Trophoblast cell (in vitro differentiated cells and primary cell): Measurements from ENCODE around the gene ADARB2.

Experiments used
- DNase-seq, 2 donors: peaks; one replicate each; pipeline ENCODE4 v3.0.0-alpha.2; 2016
- H2AFZ ChIP-seq: 2 replicates; pipeline ENCODE4 v1.6.1; 2013; ENCODE audit warnings: low read length, moderate library complexity, mild to moderate bottlenecking; ENCODE audit not compliant: insufficient read depth, poor library complexity
- H2AK5ac ChIP-seq: 2 replicates; pipeline ENCODE4 v1.6.1; 2013; ENCODE audit warnings: mild to moderate bottlenecking, low read length
- H2BK120ac ChIP-seq: 2 replicates; pipeline ENCODE4 v1.6.1; 2013; ENCODE audit warnings: low read length, mild to moderate bottlenecking, moderate library complexity; ENCODE audit not compliant: insufficient read depth, poor library complexity
- H2BK12ac ChIP-seq: 2 replicates; pipeline ENCODE4 v1.6.1; 2013; ENCODE audit warnings: mild to moderate bottlenecking, low read length, moderate library complexity
- H2BK5ac ChIP-seq: 2 replicates; pipeline ENCODE4 v1.6.1; 2013; ENCODE audit warnings: low read length, low read depth, moderate library complexity, mild to moderate bottlenecking; ENCODE audit not compliant: poor library complexity
- H3K14ac ChIP-seq: 2 replicates; pipeline ENCODE4 v1.6.1; 2013; ENCODE audit warnings: mild to moderate bottlenecking, low read length
- H3K18ac ChIP-seq: 2 replicates; pipeline ENCODE4 v1.6.1; 2013; ENCODE audit warnings: mild to moderate bottlenecking, low read length
- H3K23ac ChIP-seq: 2 replicates; pipeline ENCODE4 v1.6.1; 2013; ENCODE audit warnings: low read length
- H3K27ac ChIP-seq: 2 replicates; pipeline ENCODE4 v1.5.1; 2013; ENCODE audit warnings: low read depth, mild to moderate bottlenecking, inconsistent platforms, low read length, moderate library complexity
- H3K27me3 ChIP-seq: 2 replicates; pipeline ENCODE4 v1.6.1; 2013; ENCODE audit warnings: inconsistent platforms, mild to moderate bottlenecking, low read length, moderate library complexity; ENCODE audit not compliant: insufficient read depth
- H3K36me3 ChIP-seq, 2 experiments: 1 replicate in 1 of 2; 2 replicates in 1 of 2; pipeline ENCODE4 v1.6.1; 2013; ENCODE audit warnings: low read length in 2 of 2, mild to moderate bottlenecking in 2 of 2, moderate library complexity in 1 of 2; ENCODE audit not compliant: insufficient read depth in 2 of 2, control insufficient read depth in 1 of 2
- H3K4ac ChIP-seq: 2 replicates; pipeline ENCODE4 v1.6.1; 2013; ENCODE audit warnings: low read depth, mild to moderate bottlenecking, low read length, moderate library complexity
- H3K4me1 ChIP-seq, 2 experiments: 1 replicate in 1 of 2; 2 replicates in 1 of 2; pipeline ENCODE4 v1.6.1; 2013; ENCODE audit warnings: low read length in 2 of 2, mild to moderate bottlenecking in 2 of 2, moderate library complexity in 1 of 2; ENCODE audit not compliant: insufficient read depth in 2 of 2, control insufficient read depth in 1 of 2
- H3K4me2 ChIP-seq: 2 replicates; pipeline ENCODE4 v1.6.1; 2013; ENCODE audit warnings: inconsistent platforms, mild to moderate bottlenecking, low read length, moderate library complexity
- H3K4me3 ChIP-seq: 2 replicates; pipeline ENCODE4 v1.5.1; 2013; ENCODE audit warnings: mild to moderate bottlenecking, low read depth, low read length, inconsistent platforms
- H3K79me1 ChIP-seq: one replicate; pipeline ENCODE4 v1.6.1; 2013; ENCODE audit warnings: low read length
- H3K79me2 ChIP-seq: 2 replicates; pipeline ENCODE4 v1.6.1; 2013; ENCODE audit warnings: low read length, mild to moderate bottlenecking; ENCODE audit not compliant: control insufficient read depth, insufficient read depth, poor library complexity
- H3K9ac ChIP-seq: 2 replicates; pipeline ENCODE4 v1.6.1; 2013; ENCODE audit warnings: mild to moderate bottlenecking, low read length
- H3K9me3 ChIP-seq: 2 replicates; pipeline ENCODE4 v1.6.1; 2013; ENCODE audit warnings: low read depth, mild to moderate bottlenecking, control low read depth, inconsistent platforms, low read length; ENCODE audit not compliant: insufficient read depth
- H4K12ac ChIP-seq: 2 replicates; pipeline ENCODE4 v1.6.1; 2013; ENCODE audit warnings: low read depth, mild to moderate bottlenecking, low read length, moderate library complexity
- H4K8ac ChIP-seq: 2 replicates; pipeline ENCODE4 v1.6.1; 2013; ENCODE audit warnings: low read depth, mild to moderate bottlenecking, low read length, moderate library complexity
- H4K91ac ChIP-seq: one replicate; pipeline ENCODE4 v1.6.1; 2013; ENCODE audit warnings: low read depth, mild to moderate bottlenecking, low read length, moderate library complexity
- WGBS: extraction: QIAGEN DNeasy Blood & Tissue Kit; methylation state at CpG from one replicate; pipeline ENCODE4 v1.1.7; 2013; ENCODE audit warnings: missing lambda C conversion rate; ENCODE audit not compliant: insufficient read length, insufficient coverage; ENCODE audit errors: extremely low coverage; 5-methylcytosine and 5-hydroxymethylcytosine counted together

Gene ADARB2

GRCh38 chr10:1268831-1269230, 468.5 kb downstream of the ADARB2 start:
- Histone ChIP-seq H3K18ac (no peak overlapping the region), H3K79me1 (no peaks in the 10 kb centered on the region), H3K4me1 (no peaks in the 10 kb centered on the region), H3K9me3 (peaks cover 2% of the 10 kb centered on the region), H3K36me3 (no peaks in the 10 kb centered on the region), H2BK120ac (no peak overlapping the region), H4K12ac (no peak overlapping the region), H3K23ac (no peak overlapping the region), H3K14ac (no peak overlapping the region), H4K8ac (no peak overlapping the region), H2BK12ac (no peak overlapping the region), H2AK5ac (no peak overlapping the region), H3K9ac (no peak overlapping the region), H3K27me3 (no peaks in the 10 kb centered on the region), H3K4ac (no peak overlapping the region), H3K4me3 (no peak overlapping the region), H3K4me2 (no peak overlapping the region), H4K91ac (no peak overlapping the region), H2BK5ac (no peak overlapping the region), H3K79me2 (no peaks in the 10 kb centered on the region), H3K27ac (no peak overlapping the region), H2AFZ (no peak overlapping the region)
- WGBS = no CpG with 5 or more reads among the region's 1 CpG
- DNase-seq = peak in 1 of 2 donors; percentile 26

- Histone ChIP-seq H3K79me2 (no peaks in the 10 kb centered on the region), H2BK5ac (no peak overlapping the region), H3K27ac (no peak overlapping the region), H4K12ac (no peak overlapping the region), H3K4me3 (no peak overlapping the region), H2AK5ac (no peak overlapping the region), H2BK12ac (no peak overlapping the region), H2AFZ (no peak overlapping the region), H3K27me3 (no peaks in the 10 kb centered on the region), H3K18ac (no peak overlapping the region), H4K8ac (no peak overlapping the region), H3K9ac (no peak overlapping the region), H3K9me3 (peaks cover 2% of the 10 kb centered on the region), H3K4me1 (no peaks in the 10 kb centered on the region), H2BK120ac (no peak overlapping the region), H3K14ac (no peak overlapping the region), H3K4me2 (no peak overlapping the region), H3K23ac (no peak overlapping the region), H3K4ac (no peak overlapping the region), H3K79me1 (no peaks in the 10 kb centered on the region), H4K91ac (no peak overlapping the region), H3K36me3 (no peaks in the 10 kb centered on the region)
- no CpG with 5 or more reads among the region's 7 CpGs for WGBS
- DNase-seq = no peak
Measured at GRCh38 chr10:1267568-1267967, 469.8 kb downstream of the ADARB2 start.

- Histone ChIP-seq H3K79me2 (no peaks in the 10 kb centered on the region), H2BK5ac (no peak overlapping the region), H2BK12ac (no peak overlapping the region), H3K18ac (no peak overlapping the region), H3K27ac (no peak overlapping the region), H3K4ac (no peak overlapping the region), H4K12ac (no peak overlapping the region), H4K91ac (no peak overlapping the region), H3K27me3 (no peaks in the 10 kb centered on the region), H4K8ac (no peak overlapping the region), H2AK5ac (no peak overlapping the region), H2AFZ (no peak overlapping the region), H3K4me1 (no peaks in the 10 kb centered on the region), H3K14ac (no peak overlapping the region), H3K23ac (no peak overlapping the region), H3K9ac (no peak overlapping the region), H2BK120ac (no peak overlapping the region), H3K79me1 (no peaks in the 10 kb centered on the region), H3K9me3 (peaks cover 2% of the 10 kb centered on the region), H3K4me3 (no peak overlapping the region), H3K4me2 (no peak overlapping the region), H3K36me3 (no peaks in the 10 kb centered on the region)
- no peak for DNase-seq
- WGBS = no CpG with 5 or more reads among the region's 8 CpGs
Measured at GRCh38 chr10:1267148-1267547, 470.2 kb downstream of the ADARB2 start.

- H3K27ac ChIP-seq = no peak overlapping the region
- no CpG with 5 or more reads among the region's 36 CpGs for WGBS
- H3K9ac ChIP-seq = no peak overlapping the region
- H3K14ac ChIP-seq = no peak overlapping the region
- DNase-seq = no peak
- no peak overlapping the region for H4K91ac ChIP-seq
- no peaks in the 10 kb centered on the region for H3K79me1 ChIP-seq
- peaks cover 2% of the 10 kb centered on the region for H3K9me3 ChIP-seq
- no peak overlapping the region for H4K8ac ChIP-seq
- H2BK120ac ChIP-seq = no peak overlapping the region
- H3K79me2 ChIP-seq = no peaks in the 10 kb centered on the region
- H4K12ac ChIP-seq = no peak overlapping the region
- H3K4ac ChIP-seq = no peak overlapping the region
- no peak overlapping the region for H2BK12ac ChIP-seq
- no peak overlapping the region for H3K23ac ChIP-seq
- H3K27me3 ChIP-seq = no peaks in the 10 kb centered on the region
- no peak overlapping the region for H3K18ac ChIP-seq
- no peak overlapping the region for H2BK5ac ChIP-seq
- H3K4me3 ChIP-seq = no peak overlapping the region
- H3K4me1 ChIP-seq = no peaks in the 10 kb centered on the region
- H2AFZ ChIP-seq = no peak overlapping the region
- H2AK5ac ChIP-seq = no peak overlapping the region
- no peak overlapping the region for H3K4me2 ChIP-seq
- no peaks in the 10 kb centered on the region for H3K36me3 ChIP-seq
Measured at GRCh38 chr10:1266033-1266802, 471.1 kb downstream of the ADARB2 start.
